ENCODE data around the gene WDR76.
A peak's percentile ranks its signal among the peaks of the same experiment; 100 is the strongest.

- TF ChIP-seq CTCF (IDR thresholded peaks at IDR 0.05), result no peak
- TF ChIP-seq POLR2A (IDR thresholded peaks at IDR 0.05), result peak; percentile 44 to 63
These were observed 26.3 kb upstream of the WDR76 start, which contains the start of gene HYPK for GRCh38 chr15:43800286-43801141.

Data from Peyer's patch (tissue), 4 donors.